Measurements from ENCODE around the gene MYCBP2. TPM values are rescaled to one million over a fixed set of nuclear protein-coding genes. Genes with fewer than 3 reads are reported as not detected.

The MYCBP2 gene
- total and polyA plus RNA-seq, 4 experiments from 2014 or later: 13.3 to 197 (median 118) TPM

DNA sequence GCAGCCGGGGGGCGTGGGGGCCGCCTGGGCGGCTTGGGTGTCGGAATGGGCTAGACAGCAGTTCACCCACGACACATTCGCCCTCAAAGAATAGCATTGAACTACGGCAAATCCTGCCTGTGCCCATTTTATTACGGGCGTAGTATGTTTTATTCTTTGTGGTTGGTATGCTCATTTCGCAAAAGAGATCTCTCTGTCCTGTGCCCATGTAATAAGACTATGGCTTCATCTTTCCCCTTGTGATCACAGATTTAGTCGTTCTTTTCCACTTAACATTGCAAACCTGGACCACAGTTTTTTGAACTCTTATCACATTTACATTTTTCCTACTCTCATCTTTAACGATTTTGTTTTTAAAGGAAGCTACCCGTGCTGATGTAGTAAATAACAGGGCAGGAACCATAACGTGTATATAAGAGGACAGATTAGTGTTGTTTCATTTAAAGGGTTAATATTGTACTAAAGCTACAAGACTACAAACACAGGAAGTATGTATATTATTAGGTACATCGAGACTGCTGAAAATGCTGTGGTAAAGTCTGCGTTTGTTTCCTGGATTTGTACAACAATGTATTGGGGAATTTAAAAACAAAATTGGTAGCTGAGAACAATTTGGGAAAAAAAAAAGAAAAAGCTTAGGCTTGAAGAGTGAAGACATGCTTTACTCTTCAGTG lies 3.2 kb upstream of the MYCBP2 start:
- H3K4me3 Mint-ChIP-seq: peak overlapping the region; percentile 89 to 100 (median 96)
- H3K36me3 Mint-ChIP-seq: peaks cover 0 to 24% of the 10 kb centered on the region in 2 donors
- H3K9me3 Mint-ChIP-seq: peaks cover 0 to 4% (median 0%) of the 10 kb centered on the region in 8 donors
- peaks cover 33% of the 10 kb centered on the region for H3K4me1 ChIP-seq (ENCODE audit: insufficient read depth, low read length)
- H3K27ac ChIP-seq (ENCODE audit: low read depth, low read length): peak overlapping the region; percentile 62
- H3K4me1 Mint-ChIP-seq: peaks cover 14 to 49% (median 31%) of the 10 kb centered on the region in 4 donors
- POLR2A ChIA-PET (ENCODE audit: partially characterized antibody): interaction anchor here (0.7 to 6.5 kb wide), 31 partner anchors 8 to 445 kb away, joined by 3 to 65 read pairs (median 4); partner anchors contain the start of genes CLN5, FBXL3 and SLAIN1
- DNase-seq: peak in 1 of 5 donors; percentile 25
- H3K27me3 Mint-ChIP-seq: no peaks in the 10 kb centered on the region
- H3K27me3 ChIP-seq (ENCODE audit: insufficient read depth, low read length): no peaks in the 10 kb centered on the region
- H3K36me3 ChIP-seq (ENCODE audit: insufficient read depth, low read length): no peaks in the 10 kb centered on the region
- H3K4me3 ChIP-seq (ENCODE audit: low read length in 2 of 2): peak overlapping the region; percentile 73 to 78
- H3K9me3 ChIP-seq (ENCODE audit: control insufficient read depth in 1 of 2, low read length in 2 of 2): no peaks in the 10 kb centered on the region
- CTCF ChIA-PET (ENCODE audit: partially characterized antibody): interaction anchor here (1.0 to 7.3 kb wide), 6 partner anchors 9 to 149 kb away, joined by 3 to 65 read pairs (median 4); no protein-coding TSS in a partner anchor
- intact Hi-C loops (cut with micrococcal nuclease): loop anchor here (1.0 to 10.0 kb wide), 11 partner anchors 15 to 1785 kb away; partner anchors contain the start of genes FBXL3, KCTD12, LMO7 and OBI1
- peak overlapping the region; percentile 84 to 99 (median 93) for H3K27ac Mint-ChIP-seq

DNA sequence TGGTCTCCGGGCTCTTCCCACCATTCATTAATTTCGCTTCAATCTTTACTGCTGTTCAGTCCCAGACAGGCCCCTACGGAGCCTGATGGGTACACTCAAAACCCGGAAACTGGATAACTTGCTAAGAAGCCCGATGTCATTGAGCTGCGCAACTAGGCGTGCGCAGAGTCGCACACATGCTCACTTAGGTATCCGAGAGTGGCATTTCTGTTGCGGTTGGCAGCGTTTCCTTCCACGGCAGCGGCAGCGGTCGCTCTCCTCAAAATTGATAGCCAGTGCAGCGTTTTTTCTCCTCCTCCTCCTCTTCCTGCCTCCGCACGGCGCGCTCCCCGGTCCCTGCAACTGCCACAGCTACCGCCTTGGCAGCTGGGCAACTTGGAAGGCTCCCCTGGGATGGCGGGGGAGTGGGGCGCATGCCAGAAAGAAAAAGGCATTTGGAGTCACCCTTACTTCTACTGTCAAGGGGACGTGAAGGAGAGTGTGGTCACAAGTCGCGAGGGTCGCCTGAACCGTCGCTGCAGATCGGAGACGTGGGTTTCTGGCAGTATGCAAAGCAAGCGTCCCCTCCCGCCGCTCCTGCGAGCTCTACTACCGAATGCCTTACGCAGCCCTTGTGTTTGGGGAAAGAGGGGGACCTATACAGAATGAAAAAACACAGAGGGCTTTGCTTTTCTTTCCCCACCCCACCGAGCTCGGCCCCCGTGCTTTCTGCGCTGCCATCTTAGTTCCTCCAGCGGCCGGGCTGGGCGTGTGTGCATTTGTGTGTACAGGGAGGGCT lies 2.4 kb upstream of the MYCBP2 start:
- Mint-ChIP-seq H3K27me3 (no peaks in the 10 kb centered on the region), H3K4me1 (peaks cover 19 to 57% (median 37%) of the 10 kb centered on the region in 4 donors), H3K9me3 (peaks cover 0 to 4% (median 0%) of the 10 kb centered on the region in 8 donors), H3K27ac (peak overlapping the region; percentile 84 to 99 (median 93)), H3K4me3 (peak overlapping the region; percentile 89 to 100 (median 96)), H3K36me3 (peaks cover 0 to 24% of the 10 kb centered on the region in 2 donors)
- intact Hi-C loops (cut with micrococcal nuclease): loop anchor here (1.0 to 10.0 kb wide), 11 partner anchors 16 to 1785 kb away; partner anchors contain the start of genes FBXL3, KCTD12, LMO7 and OBI1
- ChIA-PET POLR2A (ENCODE audit: partially characterized antibody) (interaction anchor here (0.8 to 6.5 kb wide), 30 partner anchors 9 to 444 kb away, joined by 3 to 65 read pairs (median 5); partner anchors contain the start of genes CLN5, FBXL3 and SLAIN1), CTCF (ENCODE audit: partially characterized antibody) (interaction anchor here (0.7 to 7.3 kb wide), 6 partner anchors 10 to 157 kb away, joined by 3 to 65 read pairs (median 3); no protein-coding TSS in a partner anchor)
- Histone ChIP-seq H3K9me3 (ENCODE audit: control insufficient read depth in 1 of 2, low read length in 2 of 2) (no peaks in the 10 kb centered on the region), H3K27ac (ENCODE audit: low read depth, low read length) (peak overlapping the region; percentile 62), H3K27me3 (ENCODE audit: insufficient read depth, low read length) (no peaks in the 10 kb centered on the region), H3K36me3 (ENCODE audit: insufficient read depth, low read length) (no peaks in the 10 kb centered on the region), H3K4me1 (ENCODE audit: insufficient read depth, low read length) (peaks cover 40% of the 10 kb centered on the region), H3K4me3 (ENCODE audit: low read length in 2 of 2) (peak overlapping the region; percentile 73 to 78)
- DNase-seq: peak; percentile 89 to 95 (median 93)

DNA sequence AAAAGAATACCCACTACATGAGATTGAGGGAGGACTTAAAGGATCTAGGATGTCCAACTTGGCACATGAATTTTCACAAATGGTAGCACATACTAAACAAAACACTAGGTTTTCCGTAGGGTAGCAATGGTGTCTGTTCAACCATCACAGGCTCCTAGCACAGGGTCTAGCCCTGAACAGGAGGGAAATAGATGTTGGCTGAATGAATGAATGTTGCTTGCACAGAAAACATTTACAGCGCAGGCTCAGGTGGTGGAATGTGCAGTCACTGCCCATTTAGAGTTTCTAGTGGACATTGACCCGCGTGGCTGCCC lies 1.9 kb upstream of the MYCBP2 start:
- POLR2A ChIA-PET (ENCODE audit: partially characterized antibody): interaction anchor here (0.8 to 6.5 kb wide), 20 partner anchors 9 to 443 kb away, joined by 3 to 65 read pairs (median 6); partner anchors contain the start of genes CLN5, FBXL3 and SLAIN1
- no peaks in the 10 kb centered on the region for H3K27me3 ChIP-seq (ENCODE audit: insufficient read depth, low read length)
- H3K4me1 ChIP-seq (ENCODE audit: insufficient read depth, low read length): peaks cover 45% of the 10 kb centered on the region
- Mint-ChIP-seq H3K27me3 (no peaks in the 10 kb centered on the region), H3K27ac (peak overlapping the region; percentile 84 to 99 (median 93)), H3K36me3 (peaks cover 0 to 24% of the 10 kb centered on the region in 2 donors), H3K4me1 (peaks cover 24 to 62% (median 41%) of the 10 kb centered on the region in 4 donors), H3K4me3 (peak overlapping the region; percentile 89 to 100 (median 96)), H3K9me3 (peaks cover 0 to 4% (median 0%) of the 10 kb centered on the region in 8 donors)
- intact Hi-C loops (cut with micrococcal nuclease): loop anchor here (1.0 to 10.0 kb wide), 11 partner anchors 17 to 1784 kb away; partner anchors contain the start of genes FBXL3, KCTD12, LMO7 and OBI1
- no peaks in the 10 kb centered on the region for H3K9me3 ChIP-seq (ENCODE audit: control insufficient read depth in 1 of 2, low read length in 2 of 2)
- no peaks in the 10 kb centered on the region for H3K36me3 ChIP-seq (ENCODE audit: insufficient read depth, low read length)
- H3K4me3 ChIP-seq (ENCODE audit: low read length in 2 of 2): peak overlapping the region; percentile 30 to 78
- peak overlapping the region; percentile 62 for H3K27ac ChIP-seq (ENCODE audit: low read depth, low read length)
- CTCF ChIA-PET (ENCODE audit: partially characterized antibody): interaction anchor here (0.7 to 7.3 kb wide), 4 partner anchors 10 to 157 kb away, joined by 3 to 65 read pairs (median 5); no protein-coding TSS in a partner anchor
- no peak for DNase-seq

GRCh38 chr13:77325371-77325980 lies 1.4 kb downstream of the MYCBP2 start:
- POLR2A ChIA-PET (ENCODE audit: partially characterized antibody): interaction anchor here (0.7 to 6.5 kb wide), 14 partner anchors 14 to 372 kb away, joined by 3 to 65 read pairs (median 5); partner anchors contain the start of genes FBXL3 and SLAIN1
- H3K27me3 ChIP-seq (ENCODE audit: insufficient read depth, low read length): no peaks in the 10 kb centered on the region
- Mint-ChIP-seq H3K36me3 (peaks cover 0 to 26% of the 10 kb centered on the region in 2 donors), H3K4me1 (peaks cover 49 to 90% (median 65%) of the 10 kb centered on the region in 4 donors), H3K27me3 (no peaks in the 10 kb centered on the region), H3K27ac (peak overlapping the region; percentile 91 to 97 (median 96)), H3K4me3 (peak overlapping the region; percentile 97 to 99 (median 99)), H3K9me3 (peaks cover 0 to 4% (median 0%) of the 10 kb centered on the region in 8 donors)
- intact Hi-C loops (cut with micrococcal nuclease): loop anchor here (2.0 to 10.0 kb wide), 8 partner anchors 33 to 1781 kb away; partner anchors contain the start of genes KCTD12, LMO7, OBI1 and UCHL3
- CTCF ChIA-PET (ENCODE audit: partially characterized antibody): interaction anchor here (0.7 to 7.3 kb wide), 13 partner anchors 8 to 153 kb away, joined by 3 to 65 read pairs (median 3); no protein-coding TSS in a partner anchor
- H3K4me1 ChIP-seq (ENCODE audit: insufficient read depth, low read length): peaks cover 70% of the 10 kb centered on the region
- H3K36me3 ChIP-seq (ENCODE audit: insufficient read depth, low read length): no peaks in the 10 kb centered on the region
- DNase-seq: peak in 4 of 5 donors; percentile 49 to 64 (median 54)
- peak overlapping the region; percentile 68 for H3K27ac ChIP-seq (ENCODE audit: low read depth, low read length)
- no peaks in the 10 kb centered on the region for H3K9me3 ChIP-seq (ENCODE audit: control insufficient read depth in 1 of 2, low read length in 2 of 2)
- peak overlapping the region; percentile 49 to 69 for H3K4me3 ChIP-seq (ENCODE audit: low read length in 2 of 2)

- no peak overlapping the region for H3K4me3 ChIP-seq (ENCODE audit: low read length in 2 of 2)
- peak overlapping the region; percentile 37 to 99 (median 99) for H3K4me3 Mint-ChIP-seq
- H3K4me1 ChIP-seq (ENCODE audit: insufficient read depth, low read length): peaks cover 81% of the 10 kb centered on the region
- H3K27ac ChIP-seq (ENCODE audit: low read depth, low read length): no peak overlapping the region
- POLR2A ChIA-PET (ENCODE audit: partially characterized antibody): no interaction called here
- H3K27me3 Mint-ChIP-seq: no peaks in the 10 kb centered on the region
- CTCF ChIA-PET (ENCODE audit: partially characterized antibody): interaction anchor here (7.3 kb wide), 1 partner anchor 155 kb away, joined by 65 read pairs; no protein-coding TSS in a partner anchor
- peaks cover 57 to 92% (median 75%) of the 10 kb centered on the region in 4 donors for H3K4me1 Mint-ChIP-seq
- no peak for DNase-seq
- peak overlapping the region; percentile 60 to 97 (median 79) for H3K27ac Mint-ChIP-seq
- no peaks in the 10 kb centered on the region for H3K9me3 ChIP-seq (ENCODE audit: control insufficient read depth in 1 of 2, low read length in 2 of 2)
- no peaks in the 10 kb centered on the region for H3K27me3 ChIP-seq (ENCODE audit: insufficient read depth, low read length)
- H3K9me3 Mint-ChIP-seq: peaks cover 0 to 4% (median 0%) of the 10 kb centered on the region in 8 donors
- H3K36me3 ChIP-seq (ENCODE audit: insufficient read depth, low read length): no peaks in the 10 kb centered on the region
- intact Hi-C loops (cut with micrococcal nuclease): loop anchor here (2.0 to 10.0 kb wide), 3 partner anchors 49 to 1779 kb away; partner anchors contain the start of gene UCHL3
- peaks cover 0 to 21% of the 10 kb centered on the region in 2 donors for H3K36me3 Mint-ChIP-seq
These were observed 3.0 kb downstream of the MYCBP2 start for GRCh38 chr13:77323858-77324257.

- no peak for DNase-seq
- CTCF ChIA-PET (ENCODE audit: partially characterized antibody): interaction anchor here (1.3 kb wide), 1 partner anchor 159 kb away, joined by 7 read pairs; no protein-coding TSS in a partner anchor
- peak overlapping the region in 4 of 8 donors; percentile 11 to 62 (median 36) for H3K4me3 Mint-ChIP-seq
- Histone ChIP-seq H3K4me1 (ENCODE audit: insufficient read depth, low read length) (peaks cover 96% of the 10 kb centered on the region), H3K4me3 (ENCODE audit: low read length in 2 of 2) (no peak overlapping the region), H3K36me3 (ENCODE audit: insufficient read depth, low read length) (no peaks in the 10 kb centered on the region), H3K27me3 (ENCODE audit: insufficient read depth, low read length) (no peaks in the 10 kb centered on the region), H3K27ac (ENCODE audit: low read depth, low read length) (no peak overlapping the region), H3K9me3 (ENCODE audit: control insufficient read depth in 1 of 2, low read length in 2 of 2) (no peaks in the 10 kb centered on the region)
- peaks cover 74 to 98% (median 87%) of the 10 kb centered on the region in 4 donors for H3K4me1 Mint-ChIP-seq
- no peaks in the 10 kb centered on the region for H3K9me3 Mint-ChIP-seq
- H3K27me3 Mint-ChIP-seq: no peaks in the 10 kb centered on the region
- POLR2A ChIA-PET (ENCODE audit: partially characterized antibody): interaction anchor here (1.0 to 2.7 kb wide), 3 partner anchors 9 to 159 kb away, joined by 3 to 17 read pairs (median 5); no protein-coding TSS in a partner anchor
- H3K36me3 Mint-ChIP-seq: peaks cover 5 to 11% of the 10 kb centered on the region in 2 donors
- intact Hi-C loops (cut with micrococcal nuclease): no loop called here
- H3K27ac Mint-ChIP-seq: peak overlapping the region in 6 of 7 donors; percentile 8 to 82 (median 28)
These were observed 7.4 kb downstream of the MYCBP2 start for GRCh38 chr13:77319536-77319935.
